T-helper 2 cell treated with Interferon-gamma antibody and Interleukin-4, amounts not matched to agents 5 μg/mL and 100 μg/mL, for 36 hours (primary cell): Measurements from ENCODE around the gene RASAL2.
A peak's percentile ranks its signal among the peaks of the same experiment; 100 is the strongest.

Experiments used
- DNase-seq: peaks from one replicate; pipeline ENCODE4 v3.0.0; 2021; ENCODE audit warnings: low spot score
- H3K27ac Mint-ChIP-seq: one replicate; pipeline ENCODE4 v1.8.0; 2021; ENCODE audit warnings: mild to moderate bottlenecking, mixed read lengths
- H3K27me3 Mint-ChIP-seq: one replicate; pipeline ENCODE4 v1.8.0; 2021; ENCODE audit warnings: low read depth, mixed read lengths
- H3K36me3 Mint-ChIP-seq: one replicate; pipeline ENCODE4 v1.8.0; 2021; ENCODE audit warnings: low read depth, mixed read lengths
- H3K4me1 Mint-ChIP-seq: one replicate; pipeline ENCODE4 v1.8.0; 2021; ENCODE audit warnings: low read depth, mixed read lengths
- H3K4me3 Mint-ChIP-seq: one replicate; pipeline ENCODE4 v1.8.0; 2022; ENCODE audit warnings: mild to moderate bottlenecking, moderate library complexity, mixed read lengths
- H3K9me3 Mint-ChIP-seq: one replicate; pipeline ENCODE4 v1.8.0; 2021; ENCODE audit warnings: mixed read lengths

Gene RASAL2

DNA sequence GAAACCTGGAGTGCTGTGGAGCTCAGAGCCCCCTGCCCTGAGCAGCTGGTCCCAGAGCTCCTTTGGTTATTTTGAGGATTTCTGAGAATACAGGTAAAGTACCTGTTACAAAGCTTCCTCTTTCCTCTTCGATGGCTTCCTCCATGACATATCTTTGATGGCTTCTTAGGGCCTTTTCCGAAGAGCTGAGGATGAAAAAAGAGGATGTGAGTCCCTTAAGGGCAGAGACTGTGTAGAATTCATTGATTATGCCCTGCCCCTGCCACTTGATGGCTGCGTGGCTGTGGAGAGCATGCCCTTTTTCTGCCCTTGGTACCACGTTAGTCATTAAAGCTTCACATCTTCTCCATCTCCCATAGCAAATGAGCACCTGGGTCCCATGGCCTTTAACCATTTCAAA is 433.2 kb downstream of the RASAL2 start:
- Mint-ChIP-seq H3K36me3 (no peaks in the 10 kb centered on the region), H3K27ac (no peak overlapping the region), H3K4me1 (no peaks in the 10 kb centered on the region), H3K4me3 (no peak overlapping the region), H3K27me3 (no peaks in the 10 kb centered on the region), H3K9me3 (no peaks in the 10 kb centered on the region)
- DNase-seq, result no peak

DNA sequence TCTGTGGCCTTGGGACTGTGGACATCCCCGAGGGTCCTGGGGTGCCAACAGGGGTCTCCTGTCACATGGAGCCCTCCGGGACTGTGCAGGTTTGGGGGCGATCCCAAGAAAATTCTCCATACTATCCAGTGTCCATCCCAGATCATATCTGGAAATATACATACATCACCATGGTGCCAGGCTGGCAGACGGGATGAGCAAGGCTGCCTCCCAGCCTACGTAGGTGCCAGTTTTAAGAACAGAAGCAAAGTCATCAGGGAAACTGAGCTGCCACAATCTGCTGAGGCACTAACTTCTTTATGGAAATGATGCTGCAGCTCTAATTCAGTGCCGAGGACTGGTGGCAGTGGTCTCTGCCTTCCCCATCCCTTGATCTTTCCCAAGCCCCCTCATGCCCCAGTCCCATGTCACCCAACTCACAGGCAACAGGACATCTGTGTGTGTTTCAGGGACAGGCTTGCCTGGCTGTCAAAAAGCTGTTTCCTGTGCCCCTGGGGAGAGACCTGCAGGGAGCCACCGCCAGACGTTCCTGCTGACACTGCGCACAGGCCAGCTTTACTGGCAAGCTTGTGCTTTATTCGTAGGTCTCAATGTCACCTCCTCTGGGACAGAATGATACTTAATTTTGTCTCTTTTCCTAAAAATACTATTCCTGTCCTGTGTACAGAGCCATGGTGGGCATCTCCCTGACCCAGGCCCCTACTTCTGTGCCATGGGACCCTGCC is 434.5 kb downstream of the RASAL2 start:
- no peaks in the 10 kb centered on the region for H3K4me1 Mint-ChIP-seq
- H3K9me3 Mint-ChIP-seq, result no peaks in the 10 kb centered on the region
- no peak overlapping the region for H3K27ac Mint-ChIP-seq
- no peak overlapping the region for H3K4me3 Mint-ChIP-seq
- no peaks in the 10 kb centered on the region for H3K36me3 Mint-ChIP-seq
- no peaks in the 10 kb centered on the region for H3K27me3 Mint-ChIP-seq
- no peak for DNase-seq

DNA sequence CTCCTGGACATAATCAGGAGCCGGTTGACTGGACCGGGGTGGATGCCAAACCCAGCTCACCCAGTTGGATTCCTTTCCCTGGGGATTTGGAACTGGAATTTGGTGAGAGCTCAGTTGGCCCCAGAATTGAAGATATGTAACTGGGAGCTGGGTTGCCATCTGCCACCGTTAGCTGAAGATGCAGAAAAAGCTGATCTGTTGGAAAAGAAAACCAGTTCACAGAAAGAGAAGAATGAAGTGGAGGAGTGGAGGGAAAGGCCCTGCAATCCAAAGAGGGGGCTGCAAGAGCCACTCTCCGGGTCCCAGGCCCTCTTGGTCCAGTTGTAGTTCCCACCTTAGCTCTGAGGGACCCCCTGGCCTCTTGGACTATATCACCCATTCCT is 435.0 kb downstream of the RASAL2 start:
- Mint-ChIP-seq H3K4me1 (no peaks in the 10 kb centered on the region), H3K4me3 (no peak overlapping the region), H3K27ac (no peak overlapping the region), H3K36me3 (no peaks in the 10 kb centered on the region), H3K27me3 (no peaks in the 10 kb centered on the region), H3K9me3 (no peaks in the 10 kb centered on the region)
- DNase-seq, result no peak

DNA sequence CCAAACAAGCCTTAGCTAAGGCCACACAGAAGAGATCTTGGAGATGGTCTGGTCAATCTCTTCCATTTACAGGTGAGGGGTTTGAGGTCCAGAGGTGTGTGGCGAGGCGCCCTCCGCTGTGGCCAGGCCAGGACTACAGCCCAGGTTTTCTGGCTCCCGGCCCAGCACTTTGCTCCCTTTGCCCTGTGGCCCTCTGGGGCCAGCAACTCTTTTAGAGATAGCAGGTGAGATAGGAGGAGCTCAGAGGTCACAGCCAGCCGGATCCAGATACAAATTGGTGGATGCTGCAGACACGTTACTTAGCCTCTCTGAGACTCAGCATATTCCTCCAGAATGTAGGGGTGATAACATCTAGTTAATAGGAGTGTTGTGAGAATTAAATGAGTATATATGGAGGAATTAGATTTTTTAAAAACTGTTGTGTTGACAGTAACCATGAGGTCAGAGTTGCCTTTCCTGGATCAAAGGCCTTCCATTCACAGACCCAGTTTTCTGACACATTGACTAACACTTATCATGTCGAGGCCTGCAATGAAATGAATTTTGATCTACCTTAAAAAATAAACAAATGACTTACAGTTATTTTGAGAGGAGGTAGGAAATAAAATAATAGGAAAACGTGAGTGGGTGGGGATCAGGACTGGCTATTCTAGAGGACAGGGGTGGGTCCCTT is 435.6 kb downstream of the RASAL2 start:
- H3K27ac Mint-ChIP-seq, result no peak overlapping the region
- H3K4me1 Mint-ChIP-seq, result no peaks in the 10 kb centered on the region
- H3K4me3 Mint-ChIP-seq, result no peak overlapping the region
- H3K27me3 Mint-ChIP-seq, result no peaks in the 10 kb centered on the region
- no peaks in the 10 kb centered on the region for H3K36me3 Mint-ChIP-seq
- DNase-seq, result no peak
- H3K9me3 Mint-ChIP-seq, result no peaks in the 10 kb centered on the region

DNA sequence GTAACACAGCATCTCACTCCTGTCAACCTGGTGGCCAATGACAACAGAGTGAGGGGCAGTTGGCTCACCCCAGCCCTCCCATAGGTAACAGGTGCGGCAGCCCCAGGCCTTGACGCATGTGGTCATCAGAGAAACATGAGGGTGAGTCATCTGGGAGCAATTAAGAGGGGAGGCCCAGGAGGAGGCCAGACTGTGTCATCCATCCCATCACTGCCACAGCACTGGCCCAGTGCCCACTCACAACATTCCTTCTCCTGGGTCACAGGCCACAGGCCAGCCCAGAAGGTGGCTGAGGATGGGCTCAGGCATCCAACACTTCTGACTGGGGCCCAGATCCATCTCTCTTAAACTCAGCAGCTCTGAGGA is 436.1 kb downstream of the RASAL2 start:
- no peaks in the 10 kb centered on the region for H3K4me1 Mint-ChIP-seq
- no peaks in the 10 kb centered on the region for H3K36me3 Mint-ChIP-seq
- no peaks in the 10 kb centered on the region for H3K9me3 Mint-ChIP-seq
- no peak overlapping the region for H3K27ac Mint-ChIP-seq
- no peak overlapping the region for H3K4me3 Mint-ChIP-seq
- H3K27me3 Mint-ChIP-seq, result no peaks in the 10 kb centered on the region
- no peak for DNase-seq

DNA sequence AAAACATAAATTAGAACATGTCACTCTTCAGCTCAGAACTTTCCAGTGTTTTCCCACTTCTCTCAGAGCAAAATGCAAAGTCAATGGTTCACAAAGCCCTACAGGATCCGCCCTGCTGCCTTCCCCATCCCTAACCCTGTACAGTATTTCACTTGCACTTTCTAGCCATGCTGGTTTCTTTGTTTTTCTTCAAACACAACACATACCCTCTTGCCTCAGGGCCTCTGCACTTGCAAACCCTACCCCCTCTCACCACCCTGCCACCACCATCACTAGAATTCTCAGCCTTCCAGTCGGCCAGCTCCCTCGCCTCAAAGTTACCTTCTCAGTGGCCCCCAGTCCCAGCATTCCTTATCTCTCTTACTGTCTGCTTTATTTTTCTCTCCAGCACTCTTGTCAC is 436.6 kb downstream of the RASAL2 start:
- H3K4me3 Mint-ChIP-seq, result no peak overlapping the region
- H3K4me1 Mint-ChIP-seq, result no peaks in the 10 kb centered on the region
- no peak for DNase-seq
- H3K9me3 Mint-ChIP-seq, result no peaks in the 10 kb centered on the region
- no peaks in the 10 kb centered on the region for H3K27me3 Mint-ChIP-seq
- no peak overlapping the region for H3K27ac Mint-ChIP-seq
- no peaks in the 10 kb centered on the region for H3K36me3 Mint-ChIP-seq

DNA sequence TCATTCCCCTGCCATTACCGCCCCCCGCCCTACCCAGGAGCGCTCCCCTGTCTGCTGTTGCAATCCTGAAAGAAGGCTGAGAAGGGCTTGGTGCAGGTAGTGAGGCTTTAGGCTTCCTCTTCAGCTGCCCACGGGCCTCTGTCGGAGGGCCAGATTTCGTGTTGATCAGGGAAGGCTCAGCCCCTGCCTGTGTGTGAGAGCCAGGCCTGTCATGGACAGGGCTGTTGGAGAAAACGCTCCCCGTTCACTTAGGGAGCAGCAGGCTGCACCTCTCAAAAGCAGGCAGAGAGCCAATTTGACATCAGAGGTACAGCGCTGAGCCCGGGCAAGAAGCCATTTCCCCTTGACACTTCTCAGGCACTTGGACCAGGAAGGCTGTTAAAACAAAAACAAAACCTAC is 438.0 kb downstream of the RASAL2 start:
- Mint-ChIP-seq H3K27me3 (no peaks in the 10 kb centered on the region), H3K27ac (no peak overlapping the region), H3K9me3 (no peaks in the 10 kb centered on the region), H3K36me3 (no peaks in the 10 kb centered on the region), H3K4me3 (no peak overlapping the region), H3K4me1 (no peaks in the 10 kb centered on the region)
- no peak for DNase-seq

DNA sequence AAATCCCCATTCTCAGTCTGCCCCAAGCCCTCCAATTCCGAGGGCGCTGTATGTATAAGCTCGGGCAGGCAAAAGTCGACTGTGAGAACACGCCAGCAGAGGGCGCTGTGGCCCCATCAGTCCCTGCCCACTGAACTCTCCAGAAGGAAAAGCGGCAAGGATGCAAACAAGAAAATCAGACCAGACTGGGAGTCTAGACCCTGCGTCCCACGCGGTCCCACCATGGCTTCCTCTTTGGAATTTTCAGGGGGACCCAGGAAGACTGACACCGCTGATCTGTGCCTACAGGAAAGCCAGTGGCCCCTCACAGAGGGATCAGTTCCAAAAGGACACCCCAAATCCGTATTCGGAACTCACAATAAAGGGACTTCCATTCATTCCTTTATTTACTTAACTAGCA is 438.5 kb downstream of the RASAL2 start:
- no peaks in the 10 kb centered on the region for H3K9me3 Mint-ChIP-seq
- no peak overlapping the region for H3K27ac Mint-ChIP-seq
- no peaks in the 10 kb centered on the region for H3K4me1 Mint-ChIP-seq
- no peaks in the 10 kb centered on the region for H3K36me3 Mint-ChIP-seq
- H3K4me3 Mint-ChIP-seq, result no peak overlapping the region
- no peaks in the 10 kb centered on the region for H3K27me3 Mint-ChIP-seq
- DNase-seq, result peak; percentile 61

DNA sequence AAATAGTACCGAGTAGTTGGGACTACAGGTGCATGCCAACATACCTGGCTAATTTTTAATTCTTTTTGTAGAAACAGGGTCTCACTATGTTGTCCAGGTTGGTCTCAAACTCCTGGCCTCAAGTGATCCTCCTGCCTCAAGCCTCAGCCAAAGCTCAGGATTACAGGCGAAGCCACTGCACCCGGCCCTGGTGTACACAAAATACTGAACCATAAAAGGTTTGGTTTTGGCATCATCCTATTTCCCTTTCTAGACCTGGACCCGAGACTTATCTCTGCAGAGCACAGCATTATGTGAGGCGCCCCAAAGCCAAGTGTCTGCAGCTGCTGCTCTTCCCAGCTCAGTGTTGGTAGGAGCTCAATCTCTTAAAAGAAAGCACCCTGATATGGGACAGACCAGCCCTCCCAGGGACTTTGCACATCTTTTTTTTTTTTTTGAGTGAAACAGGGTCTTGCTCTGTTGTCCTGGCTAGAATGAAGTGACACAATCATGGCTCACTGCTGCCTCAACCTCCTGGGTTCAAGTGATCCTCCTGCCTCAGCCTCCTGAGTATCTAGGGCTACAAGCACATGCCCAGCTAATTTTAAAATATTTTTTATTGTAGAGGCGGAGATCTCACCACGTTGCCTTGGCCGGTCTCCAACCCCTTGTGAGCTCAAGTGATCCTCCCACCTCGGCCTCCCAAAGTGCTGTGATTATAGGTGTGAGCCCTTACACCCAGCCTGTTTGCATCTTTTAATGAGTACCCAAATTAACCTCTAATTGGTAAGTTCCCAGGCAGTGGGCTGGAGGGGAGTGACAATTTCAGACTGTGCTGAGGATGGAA is 439.4 kb downstream of the RASAL2 start:
- Mint-ChIP-seq H3K27ac (no peak overlapping the region), H3K4me3 (no peak overlapping the region), H3K9me3 (no peaks in the 10 kb centered on the region), H3K36me3 (no peaks in the 10 kb centered on the region), H3K4me1 (no peaks in the 10 kb centered on the region), H3K27me3 (no peaks in the 10 kb centered on the region)
- no peak for DNase-seq
